Liver (tissue), 9 donors: ENCODE results near the gene SUGCT. TPM values are rescaled to one million over a fixed set of nuclear protein-coding genes. Genes with fewer than 3 reads are reported as not detected.

ENCODE experiments used
- DNase-seq: peaks from one replicate; pipeline ENCODE4 v3.0.0-alpha.2; 2017; ENCODE audit warnings: low spot score
- H3K27ac ChIP-seq, 2 donors: one replicate each; pipeline ENCODE4 v1.7.0; 2013; ENCODE audit warnings: inconsistent platforms in 2 of 2, low read length in 2 of 2, control low read depth in 1 of 2, low read depth in 1 of 2, mild to moderate bottlenecking in 1 of 2
- H3K27me3 ChIP-seq, 4 donors: one replicate each; pipeline versions ENCODE4 v1.6.1 to v1.7.0; 2013; ENCODE audit warnings: low read length in 3 of 4, inconsistent platforms in 1 of 4, mild to moderate bottlenecking in 1 of 4, moderate library complexity in 1 of 4; ENCODE audit not compliant: control insufficient read depth in 4 of 4, insufficient read depth in 4 of 4
- H3K36me3 ChIP-seq, 4 donors: one replicate each; pipeline versions ENCODE4 v1.6.1 to v1.7.0; 2013; ENCODE audit warnings: low read length in 3 of 4, mild to moderate bottlenecking in 3 of 4, low read depth in 1 of 4, moderate library complexity in 1 of 4; ENCODE audit not compliant: control insufficient read depth in 4 of 4, insufficient read depth in 3 of 4
- H3K4me1 ChIP-seq, 4 donors: one replicate each; pipeline versions ENCODE4 v1.6.1 to v1.7.0; 2013; ENCODE audit warnings: low read length in 3 of 4, mild to moderate bottlenecking in 3 of 4, moderate library complexity in 1 of 4; ENCODE audit not compliant: control insufficient read depth in 4 of 4, insufficient read depth in 4 of 4
- H3K4me3 ChIP-seq, 3 donors: one replicate each; pipeline versions ENCODE4 v1.6.1 to v1.7.0; 2013; ENCODE audit warnings: low read length in 3 of 3, control low read depth in 1 of 3, low read depth in 1 of 3, mild to moderate bottlenecking in 1 of 3
- H3K9ac ChIP-seq, 2 donors: one replicate each; pipeline ENCODE4 v1.7.0; 2013; ENCODE audit warnings: low read length in 2 of 2, mild to moderate bottlenecking in 2 of 2, moderate library complexity in 2 of 2, control low read depth in 1 of 2, low read depth in 1 of 2
- H3K9me3 ChIP-seq, 4 donors: one replicate each; pipeline versions ENCODE4 v1.6.1 to v1.7.0; 2013; ENCODE audit warnings: low read length in 3 of 4; ENCODE audit not compliant: control insufficient read depth in 4 of 4
- ATF3 ChIP-seq: IDR thresholded peaks from 2 replicates; pipeline ENCODE4 v1.6.1; 2016; ENCODE audit warnings: antibody characterized with exemption
- EGR1 ChIP-seq, 2 donors: IDR thresholded peaks; 2 replicates each; pipeline ENCODE4 v1.6.1; 2016 to 2018; ENCODE audit warnings: antibody characterized with exemption in 2 of 2, low read depth in 2 of 2
- FOXA1 ChIP-seq: IDR thresholded peaks from 2 replicates; pipeline ENCODE4 v1.6.1; 2016; ENCODE audit warnings: antibody characterized with exemption
- FOXA2 ChIP-seq: IDR thresholded peaks from 2 replicates; pipeline ENCODE4 v1.6.1; 2016; ENCODE audit warnings: antibody characterized with exemption
- GABPA ChIP-seq, 2 donors: IDR thresholded peaks in 1 of 2; conservative IDR thresholded peaks in 1 of 2; 2 replicates each; pipeline ENCODE4 v1.6.1; 2016; ENCODE audit warnings: antibody characterized with exemption in 2 of 2, mild to moderate bottlenecking in 1 of 2, moderate library complexity in 1 of 2
- HNF4A ChIP-seq, 2 donors: conservative IDR thresholded peaks; 2 replicates each; pipeline ENCODE4 v1.6.1; 2016; ENCODE audit warnings: antibody characterized with exemption in 2 of 2, mild to moderate bottlenecking in 2 of 2
- HNF4G ChIP-seq: IDR thresholded peaks from 2 replicates; pipeline ENCODE4 v1.6.1; 2016; ENCODE audit warnings: antibody characterized with exemption
- NR2F2 ChIP-seq: IDR thresholded peaks from 2 replicates; pipeline ENCODE4 v1.6.1; 2016; ENCODE audit warnings: antibody characterized with exemption
- RAD21 ChIP-seq, 2 donors: IDR thresholded peaks; 2 replicates each; pipeline ENCODE4 v1.6.1; 2016; ENCODE audit warnings: antibody characterized with exemption in 2 of 2, mild to moderate bottlenecking in 2 of 2
- REST ChIP-seq: IDR thresholded peaks from 2 replicates; pipeline ENCODE4 v1.6.1; 2016; ENCODE audit warnings: antibody characterized with exemption, mild to moderate bottlenecking
- RXRA ChIP-seq, 2 donors: IDR thresholded peaks; 2 replicates each; pipeline ENCODE4 v1.6.1; 2017 to 2018; ENCODE audit warnings: antibody characterized with exemption in 2 of 2, mild to moderate bottlenecking in 1 of 2
- SP1 ChIP-seq: IDR thresholded peaks from 2 replicates; pipeline ENCODE4 v1.6.1; 2018; ENCODE audit warnings: antibody characterized with exemption, mild to moderate bottlenecking
- TAF1 ChIP-seq: conservative IDR thresholded peaks from 2 replicates; pipeline ENCODE4 v1.6.1; 2016; ENCODE audit warnings: antibody characterized with exemption, mild to moderate bottlenecking
- WGBS: extraction: QIAGEN DNeasy Blood & Tissue Kit; methylation state at CpG from one replicate; pipeline ENCODE4 v1.1.7; 2013; 5-methylcytosine and 5-hydroxymethylcytosine counted together
- polyA plus RNA-seq, 2 donors: library from polyadenylated mRNA; stranded (reverse) in 1 of 2; unstranded in 1 of 2; fragments of 200-250 nt in 1 of 2; fragments of >200 nt in 1 of 2; fragmentation: Nextera tagmentation in 1 of 2; extraction: Ambion mirVana in 1 of 2; gene quantifications; one replicate each; pipeline versions ENCODE4 v1.2.1 to v1.2.3, GENCODE V29; 2013 to 2015
- total RNA-seq, 2 donors: library from RNA; depleted of rRNA; stranded (reverse); fragments of >200 nt; gene quantifications; one replicate each; pipeline ENCODE4 v1.2.3, GENCODE V29; 2014
- donor health status: healthy.
- donor health status: healthy.
- donor health status: healthy.
- donor health status: healthy.
- donor health status: healthy.

Gene SUGCT
- total and polyA plus RNA-seq, 4 donors: 6.2 to 11.9 (median 9.9) TPM

- Histone ChIP-seq H3K27me3 (no peaks in the 10 kb centered on the region), H3K4me1 (peaks cover 2 to 24% (median 18%) of the 10 kb centered on the region in 4 donors), H3K4me3 (no peak overlapping the region), H3K36me3 (no peaks in the 10 kb centered on the region), H3K27ac (peak overlapping the region; percentile 11 to 36), H3K9ac (no peak overlapping the region), H3K9me3 (no peaks in the 10 kb centered on the region)
- no peak for DNase-seq
- TF ChIP-seq FOXA2: peak; percentile 92
- no peak for TF ChIP-seq REST
- TF ChIP-seq SP1: peak; percentile 62
- no peak for TF ChIP-seq EGR1 (IDR thresholded peaks at IDR 0.05; ENCODE audit: low read depth in 2 of 2)
- TF ChIP-seq FOXA1: peak; percentile 77
- TF ChIP-seq NR2F2: no peak
- no peak for TF ChIP-seq ATF3
- peak; percentile 31 to 55 for TF ChIP-seq RAD21 (IDR thresholded peaks at IDR 0.05)
- peak; percentile 46 to 54 for TF ChIP-seq HNF4A (conservative IDR thresholded peaks at IDR 0.05)
- TF ChIP-seq RXRA (IDR thresholded peaks at IDR 0.05): peak; percentile 46 to 60
- TF ChIP-seq GABPA (IDR thresholded peaks at IDR 0.05 in 1 of 2, conservative IDR thresholded peaks at IDR 0.05 in 1 of 2): no peak
- 26% methylated on average over 5 of the region's 5 CpGs for WGBS
Observed at GRCh38 chr7:40369641-40370277, 235.0 kb downstream of the SUGCT start.

GRCh38 chr7:40371806-40372440, 237.1 kb downstream of the SUGCT start:
- no peak for DNase-seq
- TF ChIP-seq GABPA (IDR thresholded peaks at IDR 0.05 in 1 of 2, conservative IDR thresholded peaks at IDR 0.05 in 1 of 2): no peak
- no peak for TF ChIP-seq HNF4A (conservative IDR thresholded peaks at IDR 0.05)
- TF ChIP-seq SP1: no peak
- no peak for TF ChIP-seq FOXA1
- no peak for TF ChIP-seq HNF4G
- TF ChIP-seq TAF1: no peak
- no peak for TF ChIP-seq REST
- TF ChIP-seq ATF3: no peak
- no peak for TF ChIP-seq RXRA (IDR thresholded peaks at IDR 0.05)
- Histone ChIP-seq H3K9ac (no peak overlapping the region), H3K27me3 (no peaks in the 10 kb centered on the region), H3K36me3 (no peaks in the 10 kb centered on the region), H3K9me3 (no peaks in the 10 kb centered on the region), H3K4me3 (no peak overlapping the region), H3K27ac (no peak overlapping the region), H3K4me1 (peaks cover 2 to 24% (median 18%) of the 10 kb centered on the region in 4 donors)
- 47% methylated on average over 4 of the region's 4 CpGs for WGBS
